Measurements from ENCODE around the gene CPAMD8. TPM values are rescaled to one million over a fixed set of nuclear protein-coding genes. Genes with fewer than 3 reads are reported as not detected.
"Not testable (repeated sequence)": the region's sequence is repeated elsewhere in the genome, so short reads cannot be mapped to it uniquely, and the experiment has no call there.

The CPAMD8 gene
- total RNA-seq, 1 experiment from 2014 or later: 0.20 TPM

- no peak for TF ChIP-seq TCF7L2 (IDR thresholded peaks at IDR 0.05; ENCODE audit: borderline replicate concordance, extremely low read depth, insufficient read depth, insufficient read length)
These were observed 84.0 kb downstream of the CPAMD8 start (continued) for GRCh38 chr19:16942583-16942982.

GRCh38 chr19:16940626-16941025 is 86.0 kb downstream of the CPAMD8 start:
- H4K20me1 ChIP-seq (ENCODE audit: insufficient read depth): no peaks in the 10 kb centered on the region
- no peak overlapping the region for H3K9ac ChIP-seq (ENCODE audit: low read length)
- H3K4me1 ChIP-seq (ENCODE audit: control insufficient read depth in 1 of 2, insufficient read depth in 2 of 2, low read length in 2 of 2): peaks cover 0 to 4% of the 10 kb centered on the region in 2 experiments; a peak in 2 of 4 replicates
- CTCF ChIA-PET: no interaction called here
- H3K4me3 ChIP-seq (replicated peaks in 1 of 2; ENCODE audit: low read depth in 1 of 2, low read length in 2 of 2): no peak overlapping the region
- no peak overlapping the region for H3K4me2 ChIP-seq (ENCODE audit: low read length)
- no peaks in the 10 kb centered on the region for H3K9me3 ChIP-seq (ENCODE audit: control insufficient read depth in 1 of 2, insufficient read depth in 1 of 2, low read depth in 1 of 2, low read length in 2 of 2)
- RAD21 ChIA-PET (ENCODE audit: low non-redundant PET in 1 of 2, low total read pairs in 2 of 2, uncharacterized antibody in 2 of 2, unreplicated experiment in 2 of 2): no interaction called here
- H3K9me2 ChIP-seq (ENCODE audit: insufficient read depth): no peaks in the 10 kb centered on the region
- no peak overlapping the region for H2AFZ ChIP-seq (ENCODE audit: low read depth, low read length, poor library complexity, severe bottlenecking)
- DNase-seq (ENCODE audit: low read depth, low spot score) (no peak), ATAC-seq (no peak)
- no TSS peak for BruUV-seq (replicated peaks)
- no peaks in the 10 kb centered on the region for H3K79me2 ChIP-seq (ENCODE audit: insufficient read depth, low read length)
- H3K27me3 ChIP-seq (ENCODE audit: insufficient read depth, low read length): no peaks in the 10 kb centered on the region
- TF ChIP-seq CTCF (IDR thresholded peaks at IDR 0.05 in 2 of 3, conservative IDR thresholded peaks at IDR 0.05 in 1 of 3; ENCODE audit: borderline replicate concordance in 1 of 3, insufficient read depth in 1 of 3, low read depth in 2 of 3, low read length in 2 of 3) (no peak), ZNF274 (IDR thresholded peaks at IDR 0.05; ENCODE audit: low read depth, low read length) (no peak)
- POLR2A ChIA-PET: no interaction called here
- H3K27ac ChIP-seq (ENCODE audit: low read depth, low read length): no peak overlapping the region
- no peaks in the 10 kb centered on the region for H3K36me3 ChIP-seq (ENCODE audit: control insufficient read depth in 1 of 2, insufficient read depth in 2 of 2, low read length in 2 of 2)
- intact Hi-C loops (cut with micrococcal nuclease): no loop called here

GRCh38 chr19:16940063-16940462 is 86.5 kb downstream of the CPAMD8 start:
- intact Hi-C loops (cut with micrococcal nuclease); H3K4me1 ChIP-seq (ENCODE audit: control insufficient read depth in 1 of 2, insufficient read depth in 2 of 2, low read length in 2 of 2); BruUV-seq (replicated peaks); DNase-seq (ENCODE audit: low read depth, low spot score); H3K9me2 ChIP-seq (ENCODE audit: insufficient read depth); H3K36me3 ChIP-seq (ENCODE audit: control insufficient read depth in 1 of 2, insufficient read depth in 2 of 2, low read length in 2 of 2); CTCF ChIA-PET; H3K9ac ChIP-seq (ENCODE audit: low read length); H3K9me3 ChIP-seq (ENCODE audit: control insufficient read depth in 1 of 2, insufficient read depth in 1 of 2, low read depth in 1 of 2, low read length in 2 of 2); H2AFZ ChIP-seq (ENCODE audit: low read depth, low read length, poor library complexity, severe bottlenecking); H3K79me2 ChIP-seq (ENCODE audit: insufficient read depth, low read length); H3K4me2 ChIP-seq (ENCODE audit: low read length); RAD21 ChIA-PET (ENCODE audit: low non-redundant PET in 1 of 2, low total read pairs in 2 of 2, uncharacterized antibody in 2 of 2, unreplicated experiment in 2 of 2); H3K27ac ChIP-seq (ENCODE audit: low read depth, low read length); H4K20me1 ChIP-seq (ENCODE audit: insufficient read depth); H3K27me3 ChIP-seq (ENCODE audit: insufficient read depth, low read length); ATAC-seq; H3K4me3 ChIP-seq (replicated peaks in 1 of 2; ENCODE audit: low read depth in 1 of 2, low read length in 2 of 2); POLR2A ChIA-PET: not testable (repeated sequence)
